GM13976 (cell line): ENCODE data around the gene TPCN2.

Experiments used
- DNase-seq: peaks from one replicate; pipeline ENCODE4 v3.0.0; 2012; ENCODE audit warnings: low spot score
- in situ Hi-C: fragments of 300-500 bp; cut with MboI; formaldehyde crosslinking; loops from one replicate; pipeline ENCODE4 v1.12.0; 2022; ENCODE audit warnings: low sequenced_read_pairs, mixed read lengths, inconsistent platforms; ENCODE audit not compliant: unreplicated experiment
- TF ChIP-seq, protein P1 (sequence below): IDR thresholded peaks from 2 replicates; pipeline ENCODE4 v1.5.1; 2012; ENCODE audit warnings: borderline replicate concordance, mild to moderate bottlenecking; ENCODE audit not compliant: insufficient read depth; ENCODE audit errors: extremely low read depth, missing control alignments, control extremely low read depth

TPCN2 gene

DNA sequence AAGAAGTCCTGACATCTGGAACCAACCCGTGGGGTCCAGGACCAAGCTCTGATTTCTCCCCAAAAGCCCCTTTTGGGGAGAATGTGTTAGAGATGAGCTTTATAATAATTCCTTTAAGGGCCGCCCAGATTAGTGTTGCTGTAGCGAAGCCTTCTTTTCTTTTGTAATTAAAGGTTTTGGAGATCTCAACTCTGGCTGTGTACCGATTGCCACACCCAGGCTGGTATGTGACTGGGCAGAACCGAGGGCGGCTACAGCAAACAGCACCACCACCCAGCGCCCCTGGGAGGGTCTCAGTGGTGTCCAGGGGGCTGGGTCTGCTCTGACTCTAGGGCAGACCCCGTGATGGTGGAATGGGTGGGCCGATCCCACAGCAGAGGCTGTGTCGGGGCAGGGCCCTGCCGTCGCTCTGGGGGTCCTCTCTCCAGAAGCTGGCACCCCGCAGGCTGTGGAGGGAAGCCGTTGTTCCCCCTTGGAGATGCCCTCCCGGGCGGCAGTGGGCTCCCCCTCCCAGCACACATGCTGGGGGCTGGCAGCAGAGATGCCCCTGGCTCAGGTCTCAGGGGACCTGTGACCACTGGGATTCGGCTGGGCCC is 31.0 kb downstream of the TPCN2 start:
- in situ Hi-C loops: no loop called here
- TF ChIP-seq, protein P1, sequence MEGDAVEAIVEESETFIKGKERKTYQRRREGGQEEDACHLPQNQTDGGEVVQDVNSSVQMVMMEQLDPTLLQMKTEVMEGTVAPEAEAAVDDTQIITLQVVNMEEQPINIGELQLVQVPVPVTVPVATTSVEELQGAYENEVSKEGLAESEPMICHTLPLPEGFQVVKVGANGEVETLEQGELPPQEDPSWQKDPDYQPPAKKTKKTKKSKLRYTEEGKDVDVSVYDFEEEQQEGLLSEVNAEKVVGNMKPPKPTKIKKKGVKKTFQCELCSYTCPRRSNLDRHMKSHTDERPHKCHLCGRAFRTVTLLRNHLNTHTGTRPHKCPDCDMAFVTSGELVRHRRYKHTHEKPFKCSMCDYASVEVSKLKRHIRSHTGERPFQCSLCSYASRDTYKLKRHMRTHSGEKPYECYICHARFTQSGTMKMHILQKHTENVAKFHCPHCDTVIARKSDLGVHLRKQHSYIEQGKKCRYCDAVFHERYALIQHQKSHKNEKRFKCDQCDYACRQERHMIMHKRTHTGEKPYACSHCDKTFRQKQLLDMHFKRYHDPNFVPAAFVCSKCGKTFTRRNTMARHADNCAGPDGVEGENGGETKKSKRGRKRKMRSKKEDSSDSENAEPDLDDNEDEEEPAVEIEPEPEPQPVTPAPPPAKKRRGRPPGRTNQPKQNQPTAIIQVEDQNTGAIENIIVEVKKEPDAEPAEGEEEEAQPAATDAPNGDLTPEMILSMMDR: no peak
- DNase-seq: no peak

DNA sequence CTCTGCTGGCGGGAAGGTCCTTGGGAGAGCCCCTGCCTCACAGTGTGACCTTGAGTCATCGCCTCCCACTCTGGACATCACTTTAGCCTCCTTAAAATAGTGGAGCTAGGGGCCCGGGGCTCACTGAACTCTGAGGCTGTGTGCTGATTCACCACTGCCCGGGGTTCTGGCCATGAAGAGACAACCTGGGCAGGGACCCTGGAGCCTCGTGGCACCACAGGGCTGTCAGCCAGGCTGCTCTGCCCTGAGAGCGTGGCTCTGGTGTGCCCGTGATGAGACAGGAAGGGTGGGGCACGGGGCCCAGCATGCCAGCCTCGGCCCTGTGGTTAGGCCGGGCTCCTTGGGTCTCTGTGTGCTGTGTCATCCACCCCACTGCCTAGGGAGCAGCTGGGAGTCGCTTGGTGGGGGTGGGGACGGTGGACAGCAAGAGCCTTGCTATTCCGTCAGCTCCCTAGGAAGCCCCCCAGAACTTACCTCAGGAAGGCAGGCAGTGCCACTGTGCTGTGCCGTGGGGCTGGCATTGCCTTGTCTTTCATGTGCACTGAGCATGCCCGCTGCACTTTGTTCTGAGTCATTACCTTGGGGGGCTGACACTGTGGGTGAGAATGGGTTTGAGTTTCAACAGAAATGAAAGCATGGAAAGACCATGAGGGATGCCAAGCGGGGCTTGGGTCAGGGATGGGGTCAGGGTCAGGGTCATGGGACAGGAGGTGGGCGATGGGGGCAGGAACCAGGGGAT is 31.7 kb downstream of the TPCN2 start:
- TF ChIP-seq, protein P1: no peak
- DNase-seq: no peak
- in situ Hi-C loops: no loop called here

DNA sequence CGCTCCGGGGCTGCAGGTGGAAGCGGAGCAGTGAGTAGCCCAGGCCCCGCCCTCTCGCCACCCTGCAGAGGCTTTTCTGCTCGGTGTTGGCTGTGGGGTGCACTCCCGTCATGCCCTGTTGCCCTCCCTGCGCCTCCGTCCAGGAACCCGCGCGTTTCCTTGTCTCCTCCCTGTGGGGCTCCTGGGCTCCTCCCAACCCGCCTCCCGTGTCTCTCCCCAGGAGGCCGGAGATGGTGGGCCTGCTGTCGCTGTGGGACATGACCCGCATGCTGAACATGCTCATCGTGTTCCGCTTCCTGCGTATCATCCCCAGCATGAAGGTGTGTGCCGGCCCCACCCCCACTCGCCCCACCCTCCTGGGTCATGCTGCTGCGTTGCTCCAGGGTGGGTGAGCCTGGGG is 32.4 kb downstream of the TPCN2 start:
- in situ Hi-C loops: no loop called here
- TF ChIP-seq, protein P1: no peak
- DNase-seq: no peak

DNA sequence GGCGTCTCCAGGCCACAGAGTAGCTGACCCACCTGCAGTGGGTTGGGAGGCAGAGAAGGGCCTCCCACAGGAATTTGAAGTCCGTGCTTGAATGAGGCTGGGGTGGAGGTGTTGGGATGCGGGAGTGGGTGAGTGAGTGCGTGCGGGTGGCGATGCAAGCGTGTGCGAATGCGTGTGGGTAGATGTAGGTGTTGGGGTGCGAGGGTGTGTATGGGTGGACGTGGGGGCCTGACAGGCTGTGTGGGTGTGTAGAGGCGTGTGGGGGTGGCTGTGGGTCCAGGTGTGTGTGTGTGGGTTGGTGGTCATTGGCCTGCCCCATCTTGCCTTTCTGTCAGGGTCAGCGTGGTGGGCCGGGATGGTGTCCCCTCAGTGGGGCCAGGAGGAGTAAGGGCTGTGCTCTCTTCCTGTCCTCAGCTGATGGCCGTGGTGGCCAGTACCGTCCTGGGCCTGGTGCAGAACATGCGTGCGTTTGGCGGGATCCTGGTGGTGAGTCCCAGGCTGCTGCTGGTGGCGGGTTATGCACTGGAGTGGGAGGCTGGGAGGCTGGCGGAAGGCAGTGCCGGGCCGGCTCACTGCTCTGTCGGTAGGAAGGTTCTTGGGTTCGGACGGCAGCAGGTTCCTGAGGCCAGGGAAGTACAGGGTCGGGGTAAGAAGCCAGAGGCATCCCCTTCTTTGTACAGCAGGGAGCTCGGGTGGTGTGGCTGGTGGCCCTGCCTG is 35.0 kb downstream of the TPCN2 start:
- DNase-seq: no peak
- in situ Hi-C loops: no loop called here
- TF ChIP-seq, protein P1: no peak

DNA sequence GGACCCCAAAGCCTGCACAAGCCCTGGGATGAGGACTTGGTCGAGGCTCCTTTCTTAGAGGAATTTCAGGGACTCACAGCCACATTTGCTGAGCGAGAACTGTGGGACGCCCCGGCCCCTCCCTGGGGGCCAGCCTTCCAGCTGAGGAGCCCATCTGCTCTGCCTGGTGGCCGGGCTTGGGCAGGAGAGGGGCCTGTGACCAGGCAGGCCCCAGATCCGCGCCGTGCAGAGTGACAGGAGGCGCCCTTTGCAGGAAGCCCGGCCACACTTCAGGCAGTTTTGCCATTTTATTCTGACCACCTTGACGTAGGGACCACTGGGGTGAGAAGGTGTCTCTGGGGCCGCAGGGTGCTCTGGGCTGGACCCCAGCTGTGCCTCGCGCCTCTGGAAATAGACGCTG is 35.6 kb downstream of the TPCN2 start:
- DNase-seq: no peak
- TF ChIP-seq, protein P1: no peak
- in situ Hi-C loops: no loop called here

DNA sequence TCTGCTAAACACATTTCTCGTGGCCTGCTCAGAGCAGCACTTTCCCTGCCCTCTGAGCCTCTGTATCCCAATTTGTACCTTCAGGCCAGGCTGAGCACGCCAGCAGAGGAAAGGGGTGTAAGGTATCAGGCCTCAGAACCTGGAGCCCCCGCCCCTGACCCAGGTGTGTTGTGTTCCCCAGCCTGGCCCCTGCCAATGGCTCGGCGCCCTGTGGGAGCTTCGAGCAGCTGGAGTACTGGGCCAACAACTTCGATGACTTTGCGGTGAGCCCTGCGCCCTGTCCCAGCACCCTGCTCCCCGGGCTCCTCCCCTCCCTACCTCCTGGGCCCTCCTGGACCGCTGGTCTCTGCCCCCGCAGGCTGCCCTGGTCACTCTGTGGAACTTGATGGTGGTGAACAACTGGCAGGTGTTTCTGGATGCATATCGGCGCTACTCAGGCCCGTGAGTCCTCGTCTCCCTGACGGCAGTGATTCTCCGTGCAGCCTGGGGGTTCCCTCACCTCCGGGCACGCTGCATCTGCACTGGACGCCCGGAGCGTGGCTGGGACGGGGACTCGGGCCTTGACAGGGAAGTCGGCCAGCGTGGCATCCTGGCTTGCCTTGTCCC is 36.9 kb downstream of the TPCN2 start:
- in situ Hi-C loops: no loop called here
- TF ChIP-seq, protein P1: no peak

More for the DNA sequence above, 36.9 kb downstream of the TPCN2 start:
- no peak for DNase-seq
